ENCODE results near the gene VPS26C.

DNA sequence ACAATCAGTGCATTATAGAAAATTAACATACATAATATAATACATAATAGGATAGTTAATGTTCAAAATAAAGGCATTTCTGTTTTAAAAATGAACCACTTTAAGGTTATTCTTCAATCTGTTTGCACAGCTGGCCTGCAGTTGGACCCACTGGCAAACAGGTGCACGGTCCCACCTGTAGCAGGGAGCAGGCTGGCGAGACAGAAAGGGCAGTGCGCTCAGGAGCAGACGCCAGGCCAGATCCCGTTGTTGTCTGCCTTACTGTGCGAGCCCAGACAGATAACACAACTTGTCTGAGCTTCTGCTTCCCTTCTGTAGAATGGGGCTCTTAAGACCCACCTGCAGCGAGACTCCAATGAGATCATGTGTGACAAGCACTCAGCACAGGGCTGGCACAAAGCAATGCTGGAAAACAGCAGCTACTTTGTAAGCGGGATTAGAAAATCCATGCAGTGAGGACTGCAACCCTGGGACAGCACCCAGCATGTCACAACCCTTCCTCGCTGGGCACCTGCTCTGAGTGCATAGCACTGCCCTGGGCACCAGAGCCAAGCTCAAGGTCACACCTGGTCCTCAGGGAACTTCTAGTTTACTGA is 33.5 kb downstream of the VPS26C start:
- no peak for TF ChIP-seq CBX8 (IDR thresholded peaks at IDR 0.05; ENCODE audit: borderline replicate concordance, low read depth, low read length)
- TF ChIP-seq, protein P1, sequence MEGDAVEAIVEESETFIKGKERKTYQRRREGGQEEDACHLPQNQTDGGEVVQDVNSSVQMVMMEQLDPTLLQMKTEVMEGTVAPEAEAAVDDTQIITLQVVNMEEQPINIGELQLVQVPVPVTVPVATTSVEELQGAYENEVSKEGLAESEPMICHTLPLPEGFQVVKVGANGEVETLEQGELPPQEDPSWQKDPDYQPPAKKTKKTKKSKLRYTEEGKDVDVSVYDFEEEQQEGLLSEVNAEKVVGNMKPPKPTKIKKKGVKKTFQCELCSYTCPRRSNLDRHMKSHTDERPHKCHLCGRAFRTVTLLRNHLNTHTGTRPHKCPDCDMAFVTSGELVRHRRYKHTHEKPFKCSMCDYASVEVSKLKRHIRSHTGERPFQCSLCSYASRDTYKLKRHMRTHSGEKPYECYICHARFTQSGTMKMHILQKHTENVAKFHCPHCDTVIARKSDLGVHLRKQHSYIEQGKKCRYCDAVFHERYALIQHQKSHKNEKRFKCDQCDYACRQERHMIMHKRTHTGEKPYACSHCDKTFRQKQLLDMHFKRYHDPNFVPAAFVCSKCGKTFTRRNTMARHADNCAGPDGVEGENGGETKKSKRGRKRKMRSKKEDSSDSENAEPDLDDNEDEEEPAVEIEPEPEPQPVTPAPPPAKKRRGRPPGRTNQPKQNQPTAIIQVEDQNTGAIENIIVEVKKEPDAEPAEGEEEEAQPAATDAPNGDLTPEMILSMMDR (IDR thresholded peaks at IDR 0.05; ENCODE audit: control extremely low read depth in 1 of 3, insufficient read depth in 1 of 3, low read depth in 1 of 3, low read length in 3 of 3), result no peak
- TF ChIP-seq RAD21 (IDR thresholded peaks at IDR 0.05 in 1 of 2, conservative IDR thresholded peaks at IDR 0.05 in 1 of 2; ENCODE audit: low read depth in 2 of 2, low read length in 2 of 2), result no peak
- no peak for TF ChIP-seq SIN3A (conservative IDR thresholded peaks at IDR 0.05 in 1 of 2, IDR thresholded peaks at IDR 0.05 in 1 of 2; ENCODE audit: low read depth in 1 of 2, low read length in 2 of 2)
- TF ChIP-seq POLR2A (IDR thresholded peaks at IDR 0.05; ENCODE audit: control extremely low read depth in 1 of 2, low read depth in 2 of 2, low read length in 2 of 2), result no peak
- TF ChIP-seq ATF2 (IDR thresholded peaks at IDR 0.05; ENCODE audit: low read length), result no peak
- TF ChIP-seq KDM5A (IDR thresholded peaks at IDR 0.05; ENCODE audit: low read length), result no peak
- TF ChIP-seq FOSL1 (IDR thresholded peaks at IDR 0.05; ENCODE audit: insufficient read depth, low read depth, low read length), result no peak
- no peak for TF ChIP-seq MAX (IDR thresholded peaks at IDR 0.05)
- TF ChIP-seq ZNF274 (IDR thresholded peaks at IDR 0.05; ENCODE audit: borderline replicate concordance, extremely low read depth, low read length), result no peak
- no peak for TF ChIP-seq TAF1 (IDR thresholded peaks at IDR 0.05; ENCODE audit: low read depth, low read length)
- TF ChIP-seq SP2 (IDR thresholded peaks at IDR 0.05; ENCODE audit: low read length), result no peak
- no peak for TF ChIP-seq EP300 (IDR thresholded peaks at IDR 0.05; ENCODE audit: borderline replicate concordance in 1 of 2, low read depth in 2 of 2, low read length in 2 of 2)
